NCI-H446 (cell line): Measurements from ENCODE around the gene STRC.
"Not testable (repeated sequence)": the region's sequence is repeated elsewhere in the genome, so short reads cannot be mapped to it uniquely, and the experiment has no call there.

ENCODE experiments used
- DNase-seq, 2 experiments: peaks; one replicate each; lab custom pipeline; 2025; lab: John Stamatoyannopoulos, UW

Gene STRC

DNA sequence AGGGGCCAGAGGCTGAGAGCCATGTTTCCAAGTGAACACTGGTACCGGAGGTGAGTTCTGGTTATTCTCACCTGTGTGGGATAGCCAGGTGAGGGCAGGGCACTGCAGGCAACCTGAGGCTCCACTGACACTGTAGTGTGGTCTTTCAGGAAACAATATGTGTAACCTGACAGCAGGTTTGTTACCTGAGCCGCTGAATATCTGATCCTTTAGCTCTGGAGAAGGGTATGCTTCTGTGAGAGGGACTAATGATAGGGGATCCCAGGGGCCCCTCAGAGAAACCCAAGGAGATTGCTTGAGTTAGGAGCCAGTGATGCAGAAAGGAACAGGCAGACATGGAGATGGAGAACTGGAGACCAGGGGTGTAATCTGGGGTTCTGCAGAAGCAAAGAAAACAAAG, at the start of gene STRC:
Gene STRC (minus strand): TSS at position 101 of the 400 bp plus-strand sequence. CDS start 78 bp downstream, at position 23.
- DNase-seq: not testable (repeated sequence)

DNA sequence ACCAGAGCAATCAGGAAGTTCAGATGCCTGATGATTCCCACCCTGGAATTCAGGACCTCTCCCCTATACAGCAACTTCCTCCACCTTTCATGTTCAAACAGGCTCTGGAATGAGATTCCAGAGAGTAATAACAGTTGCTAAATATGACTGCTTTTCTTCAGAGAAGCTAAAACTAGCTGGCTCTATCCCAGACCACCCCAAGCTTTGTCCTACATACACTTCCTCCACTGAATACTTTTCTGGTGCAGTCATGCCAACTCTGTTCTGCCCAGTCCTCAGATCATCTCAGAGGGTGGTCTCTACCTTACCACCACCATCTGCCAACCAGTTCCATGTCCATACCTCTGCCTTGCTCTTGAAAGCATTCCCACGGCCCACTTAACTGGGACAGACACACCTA, 47.6 kb upstream of the STRC start:
- DNase-seq: not testable (repeated sequence)

DNA sequence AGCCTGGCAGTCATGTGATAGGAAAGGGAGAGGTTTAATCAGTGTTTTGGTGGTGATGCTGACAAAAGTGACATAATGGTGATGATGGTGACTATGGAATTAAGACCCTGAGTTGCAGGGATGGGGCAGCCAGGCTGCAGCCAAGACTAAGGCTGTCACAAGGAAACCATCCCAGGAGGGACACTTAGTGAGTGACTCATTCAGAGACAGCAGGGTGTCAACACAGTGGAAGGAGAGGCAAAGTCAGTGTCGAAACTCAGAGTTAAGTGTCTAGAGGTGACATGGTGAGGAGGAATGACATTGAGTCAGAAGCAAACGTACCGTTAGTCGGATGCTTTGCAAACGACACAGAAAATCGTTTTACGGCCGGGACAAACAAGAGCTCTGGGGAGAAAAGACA, 44.7 kb upstream of the STRC start:
- not testable (repeated sequence) for DNase-seq

DNA sequence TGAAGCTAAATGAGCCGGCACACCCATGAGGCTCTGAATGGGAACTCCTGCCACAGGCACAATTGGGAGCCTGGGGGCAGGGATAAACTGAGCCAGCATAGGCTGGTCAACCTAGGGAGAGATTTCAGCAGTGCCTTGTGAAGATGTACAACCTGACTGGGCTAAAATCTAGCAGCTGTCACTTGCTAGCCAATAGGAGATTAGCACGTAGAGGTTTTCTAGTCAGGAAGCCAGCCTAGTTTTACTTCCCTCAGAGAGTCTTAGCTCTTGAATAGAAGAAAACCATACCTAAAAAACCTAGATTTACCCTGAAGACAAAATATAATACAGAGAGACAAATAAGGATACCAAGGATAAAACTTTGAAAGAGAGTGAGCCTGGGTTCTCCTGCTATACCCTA, 43.7 kb upstream of the STRC start:
- not testable (repeated sequence) for DNase-seq

DNA sequence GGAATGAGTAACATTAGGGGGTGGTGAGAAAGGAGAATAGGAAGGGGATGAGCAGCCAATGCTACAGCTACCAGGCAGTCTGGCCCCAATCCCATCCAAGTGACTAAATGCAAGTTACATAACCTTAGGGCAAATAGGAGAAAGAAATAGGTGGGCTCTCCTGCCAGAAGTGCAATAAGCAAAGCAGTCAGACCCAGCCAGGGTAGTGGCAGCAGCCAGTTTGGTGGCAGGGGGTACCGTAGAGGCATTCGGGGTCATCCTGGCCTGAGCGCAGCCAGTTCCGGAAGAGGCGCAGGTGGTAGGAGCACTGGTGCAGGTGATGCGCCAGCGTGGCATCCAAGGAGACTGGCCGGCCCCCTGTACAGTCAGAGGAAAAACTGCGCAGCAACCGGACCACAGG, 41.1 kb upstream of the STRC start:
- not testable (repeated sequence) for DNase-seq

DNA sequence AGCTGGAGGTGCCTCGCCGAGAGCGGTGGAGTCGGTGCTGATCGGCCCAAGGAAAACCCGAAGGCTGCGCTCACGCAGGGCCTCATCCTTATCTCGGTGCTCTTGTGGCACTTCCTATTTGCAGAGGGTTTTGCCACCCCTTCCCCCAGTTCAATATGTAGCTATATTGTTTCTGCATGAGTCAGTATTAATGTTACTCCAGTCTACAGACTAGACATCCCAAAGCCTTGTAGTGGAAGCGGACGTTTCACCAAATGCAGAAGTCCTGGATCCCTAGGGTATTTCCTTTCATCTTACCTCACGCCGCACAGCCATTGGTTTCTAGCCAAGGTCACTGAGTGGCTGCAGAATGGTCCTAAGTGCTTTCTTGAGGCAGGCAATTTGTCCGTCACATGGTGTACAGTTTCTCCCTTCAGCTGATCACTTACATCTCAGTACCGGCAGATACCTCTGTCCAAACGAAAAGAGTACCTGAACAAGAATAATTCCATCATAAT, 30.9 kb upstream of the STRC start:
- DNase-seq: not testable (repeated sequence)

DNA sequence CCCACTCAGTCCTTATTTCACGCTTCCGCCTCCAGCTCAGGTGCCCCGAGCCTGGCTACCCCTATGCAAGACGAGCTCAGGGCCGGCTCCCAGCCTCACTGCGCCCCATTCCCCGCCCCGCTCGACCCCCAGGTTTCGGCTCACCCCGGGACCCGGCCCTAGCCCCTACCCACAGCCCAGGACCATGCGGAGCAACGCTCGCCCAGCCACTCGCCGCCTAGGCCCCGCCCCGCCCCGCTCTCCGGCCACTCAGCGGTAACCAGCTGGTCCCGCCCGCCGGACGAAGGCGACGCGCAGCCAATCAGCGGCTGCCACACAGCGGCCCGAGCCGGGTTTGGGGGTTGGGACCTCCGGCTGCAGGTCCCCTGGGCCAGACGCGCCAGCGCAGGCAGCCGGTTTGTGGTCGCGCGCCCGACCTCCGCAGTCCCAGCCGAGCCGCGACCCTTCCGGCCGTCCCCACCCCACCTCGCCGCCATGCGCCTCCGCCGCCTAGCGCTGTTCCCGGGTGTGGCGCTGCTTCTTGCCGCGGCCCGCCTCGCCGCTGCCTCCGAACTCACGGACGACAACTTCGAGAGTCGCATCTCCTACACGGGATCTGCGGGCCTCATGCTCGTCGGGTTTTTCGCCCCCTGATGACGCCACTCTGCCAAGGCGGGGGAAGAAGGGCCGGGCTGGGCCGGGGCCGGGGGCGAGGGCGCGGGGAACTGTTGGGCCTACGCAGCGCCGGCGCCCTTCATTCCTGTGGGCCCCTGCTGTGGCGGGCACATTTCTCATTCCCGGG, 30.2 kb upstream of the STRC start, which contains the start of gene CATSPER2:
Gene CATSPER2 (minus strand): TSS at position 196 of the 781 bp plus-strand sequence. CDS start 783 bp downstream, outside the sequence.
- no peak for DNase-seq

DNA sequence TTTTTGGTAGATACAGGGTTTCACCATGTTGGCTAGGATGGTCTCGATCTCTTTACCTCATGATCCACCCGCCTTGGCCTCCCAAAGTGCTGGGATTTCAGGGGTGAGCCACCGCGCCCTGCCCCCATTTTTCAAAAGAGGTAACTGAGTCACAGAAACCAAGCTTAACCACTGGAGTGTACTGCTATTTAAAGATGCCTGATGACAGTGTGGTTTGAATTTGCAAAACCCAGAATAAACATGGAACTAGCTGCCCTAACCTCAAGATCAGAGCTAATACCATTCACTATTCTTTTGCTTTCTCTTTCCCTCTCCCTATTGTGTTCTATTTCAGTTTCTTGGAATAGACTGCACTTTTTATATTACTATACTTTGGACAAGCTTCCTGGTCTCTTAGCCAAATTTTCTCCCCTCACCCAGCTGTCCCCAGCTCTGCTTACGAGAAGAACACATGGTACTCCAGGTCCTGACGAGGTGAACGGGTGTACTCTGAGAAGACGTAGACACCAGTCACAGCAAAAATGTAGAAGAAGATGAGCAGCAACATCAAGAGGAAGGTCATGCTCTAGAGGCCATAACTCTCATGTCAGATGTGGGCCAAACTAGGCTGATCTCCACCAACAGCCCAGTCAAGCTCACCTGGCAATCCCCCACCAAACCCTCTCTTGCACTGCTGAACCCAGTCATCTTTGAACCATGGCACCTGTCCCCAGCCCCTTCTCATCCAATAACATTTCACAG, 20.0 kb upstream of the STRC start:
- DNase-seq: not testable (repeated sequence)

DNA sequence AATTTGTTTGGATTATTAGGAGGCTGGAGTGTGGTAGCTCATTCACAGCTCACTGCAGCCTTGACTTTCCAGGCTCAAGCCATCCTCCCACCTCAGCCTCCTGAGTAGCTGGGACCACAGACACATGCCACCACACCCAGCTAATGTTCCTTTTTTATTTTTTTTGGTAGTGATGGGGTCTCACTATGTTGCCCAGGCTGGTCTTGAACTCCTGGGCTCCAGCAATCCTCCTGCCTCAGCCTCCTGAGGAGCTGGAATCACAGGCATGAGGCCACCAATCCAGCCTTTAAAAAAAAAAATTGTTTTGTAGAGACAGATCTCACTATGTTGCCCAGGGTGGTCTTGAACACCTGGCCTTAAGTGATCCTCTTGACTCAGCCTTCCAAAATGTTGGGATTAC, 8.3 kb upstream of the STRC start:
- DNase-seq: not testable (repeated sequence)

DNA sequence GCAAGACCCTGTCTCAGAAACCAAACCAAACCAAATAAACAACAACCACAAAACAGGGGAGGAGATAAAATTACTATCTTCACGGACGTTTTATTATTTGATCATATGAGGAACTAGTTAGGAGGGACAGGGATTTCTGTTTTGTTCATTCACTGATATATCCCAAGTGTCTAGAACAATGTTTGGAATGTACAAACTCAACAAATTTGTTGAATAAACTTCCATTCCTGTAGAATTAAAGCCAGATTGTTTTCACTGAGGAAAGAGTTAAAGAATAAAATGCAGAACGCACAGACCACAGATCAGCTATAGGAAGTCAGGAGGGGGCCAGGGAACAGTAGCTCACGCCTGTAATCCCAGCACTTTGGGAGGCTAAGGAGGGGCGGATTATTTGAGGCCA, 6.5 kb upstream of the STRC start:
- DNase-seq: no peak

DNA sequence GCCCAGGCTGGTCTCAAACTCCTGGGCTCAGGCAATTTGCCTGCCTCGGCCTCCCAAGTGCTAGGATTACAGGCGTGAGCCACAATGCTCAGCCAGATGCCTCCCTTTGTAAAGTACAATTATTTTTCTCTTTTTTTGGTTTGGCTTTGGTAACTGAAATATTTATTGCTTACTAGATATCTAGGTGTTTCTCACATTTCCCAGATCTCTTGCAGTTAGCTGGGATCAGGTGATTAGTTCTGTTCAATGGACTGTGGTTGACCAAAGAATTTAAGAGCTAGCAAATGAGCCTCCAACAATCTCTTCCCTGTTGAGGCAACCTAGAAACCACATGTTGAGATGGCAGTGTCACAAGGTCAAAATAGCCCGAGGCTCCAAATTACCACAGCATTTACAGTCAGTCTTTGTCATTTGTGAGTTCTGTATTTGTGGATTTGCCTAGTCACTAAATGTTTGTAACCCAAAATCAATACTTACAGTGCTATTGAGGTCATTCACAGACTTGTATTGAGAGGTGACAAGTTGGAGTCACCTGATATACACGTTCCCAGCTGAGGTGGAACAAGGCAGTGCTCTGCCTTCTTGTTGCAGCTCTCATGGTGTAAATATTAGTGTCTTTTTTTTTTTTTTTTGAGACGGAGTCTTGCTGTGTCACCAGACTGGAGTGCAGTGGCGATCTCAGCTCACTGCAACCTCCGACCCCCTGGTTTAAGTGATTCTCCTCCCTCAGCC, 3.6 kb upstream of the STRC start:
- not testable (repeated sequence) for DNase-seq

DNA sequence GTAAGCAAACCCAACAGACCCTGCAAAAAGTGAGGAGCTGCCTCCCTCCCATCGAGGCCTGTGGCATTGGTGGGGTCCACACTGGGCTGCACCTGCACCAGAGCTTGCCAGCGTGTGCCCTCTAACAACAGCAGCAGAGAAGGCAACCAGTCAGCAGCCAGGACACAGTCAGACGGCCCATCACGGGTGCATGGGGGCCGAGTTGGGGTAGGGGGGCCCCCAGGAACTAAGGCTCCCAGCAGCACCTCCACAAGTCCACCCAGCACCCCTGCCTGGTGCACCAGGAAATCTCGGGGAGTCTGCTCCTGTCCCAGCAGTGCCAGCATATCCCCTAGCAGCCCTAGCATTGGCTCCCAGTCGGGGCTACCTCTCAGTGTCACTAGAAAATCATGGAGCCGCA, 850 bp downstream of the STRC start:
- DNase-seq: not testable (repeated sequence)

DNA sequence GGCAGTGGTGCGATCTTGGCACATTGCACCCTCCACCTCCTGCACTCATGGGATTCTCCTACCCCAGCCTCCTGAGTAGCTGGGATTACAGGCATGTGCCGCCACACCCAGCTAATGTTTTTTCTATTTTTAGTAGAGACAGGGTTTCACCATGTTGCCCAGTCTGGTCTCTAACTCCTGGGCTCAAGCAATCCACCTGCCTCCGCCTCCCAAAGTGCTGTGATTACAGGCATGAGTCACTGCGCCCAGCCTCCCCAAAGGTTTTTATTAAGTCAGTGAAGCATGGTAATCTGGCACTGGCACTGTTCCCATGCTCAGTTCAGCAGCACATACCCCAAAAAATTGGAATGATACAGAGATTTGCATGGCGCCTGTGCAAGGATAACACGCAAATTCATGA, 16.4 kb downstream of the STRC start:
- peak; percentile 3 to 59 for DNase-seq

DNA sequence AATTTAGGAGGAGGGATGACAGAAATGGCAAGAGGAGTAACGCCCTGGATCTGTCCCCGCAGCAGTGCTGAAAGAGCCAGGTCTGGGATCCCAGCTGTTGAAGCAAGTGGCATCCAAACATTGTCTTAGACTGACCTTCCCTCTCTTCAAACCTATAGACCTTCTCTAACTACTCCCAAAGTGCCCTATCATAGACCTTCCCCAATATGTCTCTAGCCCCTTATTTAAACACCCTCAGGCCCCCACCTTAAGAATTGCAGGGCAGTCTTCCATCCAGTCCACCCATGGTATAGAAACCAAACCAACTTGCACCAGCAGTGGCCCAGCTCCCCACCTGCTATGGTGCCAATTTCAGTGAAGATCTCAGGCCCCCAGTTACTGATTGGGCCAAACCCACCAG, 18.4 kb downstream of the STRC start:
- not testable (repeated sequence) for DNase-seq

DNA sequence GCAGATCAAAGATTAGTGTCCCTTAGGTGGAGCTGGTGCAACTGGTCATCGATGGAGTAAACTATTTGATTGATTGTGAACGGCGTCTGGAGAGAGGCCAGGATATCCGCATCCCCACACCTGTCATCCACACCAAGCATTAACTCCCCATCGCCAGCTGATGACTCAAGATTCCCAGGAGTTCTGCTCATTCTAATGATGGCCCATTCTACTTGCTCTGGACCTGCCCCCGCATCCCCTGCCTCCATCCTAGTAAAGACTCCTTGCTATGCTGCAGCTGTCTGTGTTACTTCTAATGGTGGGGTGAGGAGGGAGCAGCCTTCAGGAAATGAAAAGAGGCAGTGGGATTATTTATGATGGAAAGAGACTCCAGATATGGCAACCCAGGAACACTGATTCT, 19.5 kb downstream of the STRC start:
- DNase-seq: not testable (repeated sequence)

DNA sequence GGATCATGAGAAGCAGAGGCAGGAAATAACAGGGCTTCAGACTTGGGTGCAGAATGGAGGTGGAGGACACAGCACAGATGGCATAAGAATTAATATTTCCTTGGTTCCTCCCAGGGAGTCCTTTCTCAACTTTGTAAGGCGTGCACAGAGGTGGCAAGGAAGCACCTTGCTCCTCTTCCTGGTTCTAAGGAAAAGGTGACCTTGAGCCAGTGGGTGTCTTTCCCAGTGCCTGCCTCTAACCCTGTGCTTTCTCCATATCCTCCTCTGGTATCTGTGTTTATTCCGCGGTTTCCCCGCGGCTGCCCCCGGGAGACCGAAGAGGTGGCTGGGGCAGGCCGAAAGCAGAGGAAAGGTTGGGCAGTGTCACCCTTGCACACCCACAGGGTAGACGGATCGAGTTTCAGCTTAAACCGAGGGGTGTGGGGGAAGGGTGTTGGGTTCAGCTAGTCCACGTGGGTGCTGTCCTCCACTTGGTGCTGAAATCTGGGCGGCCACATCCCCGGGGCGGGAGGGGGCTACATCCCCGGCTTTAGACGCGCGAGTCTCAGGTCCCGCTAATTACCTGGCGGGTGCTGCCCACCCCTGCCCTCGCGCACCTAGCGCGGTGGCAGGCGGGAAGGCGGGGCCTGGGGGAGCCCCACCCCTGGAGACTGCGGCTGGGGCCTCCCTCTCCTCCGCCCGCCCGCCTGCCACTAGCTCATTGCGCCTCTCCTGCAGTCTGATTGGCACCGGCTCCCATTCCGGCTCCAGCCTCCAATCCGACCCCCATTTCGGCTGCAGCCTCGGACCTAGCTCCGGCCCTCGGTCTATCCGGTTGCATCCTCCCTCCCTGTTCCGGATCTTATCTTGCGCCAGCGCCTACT, 25.0 kb downstream of the STRC start, which contains the start of gene CKMT1B:
Gene CKMT1B (plus strand): TSS at position 700 of the 863 bp plus-strand sequence. CDS start 192 bp downstream, outside the sequence.
- not testable (repeated sequence) for DNase-seq

DNA sequence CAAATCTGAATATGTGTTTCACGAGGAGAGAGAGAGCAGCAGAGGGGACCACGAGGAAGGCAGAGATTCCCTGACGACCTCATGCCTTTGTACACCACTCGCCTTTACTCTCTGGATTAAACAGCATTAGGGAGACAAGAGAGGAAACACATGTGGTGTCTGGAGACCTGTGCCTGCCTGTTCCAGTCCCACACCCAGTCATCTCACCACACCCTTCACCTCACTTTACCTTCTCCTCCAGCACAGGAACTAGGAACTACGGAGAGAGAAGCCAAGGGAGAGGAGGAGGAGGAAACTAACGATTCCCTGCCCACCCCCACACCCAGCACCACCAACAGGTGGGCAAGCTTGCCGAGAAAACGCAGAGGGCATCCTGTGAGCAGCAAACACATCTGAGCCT, 25.8 kb downstream of the STRC start:
- not testable (repeated sequence) for DNase-seq

DNA sequence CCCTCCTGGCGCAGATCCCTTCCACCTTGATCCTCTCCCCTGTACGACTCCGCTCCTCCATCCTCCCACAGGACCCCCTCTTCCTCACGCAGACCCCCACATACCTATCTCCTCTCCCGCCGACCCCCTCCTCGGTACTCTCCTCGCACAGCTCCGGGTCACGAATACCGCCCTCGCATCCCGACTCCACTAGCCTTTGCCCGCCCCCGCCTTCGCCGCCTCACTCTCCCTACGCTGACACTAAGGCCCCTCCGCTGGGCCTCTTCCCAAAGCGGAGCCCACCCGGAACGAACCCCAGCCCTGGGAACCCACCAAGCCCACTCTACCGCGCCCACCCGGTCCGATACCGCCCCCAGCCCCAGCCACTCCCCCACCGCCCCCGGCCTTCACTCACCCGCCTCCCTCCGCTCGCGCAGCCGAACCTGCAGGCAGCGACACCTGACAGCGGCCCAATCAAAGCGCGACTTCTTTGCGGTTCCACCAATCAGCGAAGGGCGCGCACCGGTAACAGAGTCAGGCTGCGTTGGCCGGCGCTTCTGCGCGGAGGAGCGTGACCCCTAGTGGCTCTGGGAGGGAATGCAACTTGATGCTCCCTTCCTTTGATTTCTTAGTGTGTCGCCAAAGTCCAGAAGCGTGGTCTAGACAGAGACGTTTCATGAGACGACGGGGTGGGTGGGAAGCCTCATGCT, 28.7 kb downstream of the STRC start, which contains the start of gene PPIP5K1:
Gene PPIP5K1 (minus strand): TSS at position 431 of the 689 bp plus-strand sequence. CDS start 5,704 bp downstream, outside the sequence.
- DNase-seq: not testable (repeated sequence)

DNA sequence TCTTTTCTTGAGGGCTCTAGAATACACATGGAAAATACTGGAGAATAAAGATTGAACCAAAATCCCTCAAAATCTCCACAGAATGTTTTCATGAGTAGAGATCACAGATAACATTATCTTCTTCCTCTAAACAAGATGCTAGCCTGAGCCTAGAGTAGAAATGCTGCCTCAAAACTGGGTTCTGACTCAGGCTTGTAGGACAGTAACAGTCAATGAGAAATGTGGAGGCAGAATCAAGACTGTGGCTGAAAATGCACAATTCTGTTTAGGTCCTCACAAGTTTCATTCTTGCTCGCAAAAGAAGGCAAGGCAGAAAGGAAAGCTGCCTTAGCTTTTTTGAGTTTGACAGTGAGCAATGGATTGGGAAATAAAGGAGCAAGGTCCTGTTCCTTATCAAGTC, 44.0 kb downstream of the STRC start:
- not testable (repeated sequence) for DNase-seq

DNA sequence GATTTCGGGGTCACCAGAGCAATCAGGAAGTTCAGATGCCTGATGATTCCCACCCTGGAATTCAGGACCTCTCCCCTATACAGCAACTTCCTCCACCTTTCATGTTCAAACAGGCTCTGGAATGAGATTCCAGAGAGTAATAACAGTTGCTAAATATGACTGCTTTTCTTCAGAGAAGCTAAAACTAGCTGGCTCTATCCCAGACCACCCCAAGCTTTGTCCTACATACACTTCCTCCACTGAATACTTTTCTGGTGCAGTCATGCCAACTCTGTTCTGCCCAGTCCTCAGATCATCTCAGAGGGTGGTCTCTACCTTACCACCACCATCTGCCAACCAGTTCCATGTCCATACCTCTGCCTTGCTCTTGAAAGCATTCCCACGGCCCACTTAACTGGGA, 52.0 kb downstream of the STRC start:
- not testable (repeated sequence) for DNase-seq
